Epithelial cell of esophagus (primary cell): ENCODE results near the gene PFDN2.
A peak's percentile ranks its signal among the peaks of the same experiment; 100 is the strongest.

Experiments
- DNase-seq: peaks from one replicate; pipeline ENCODE4 v3.0.0; 2010; ENCODE audit warnings: low read depth
- H3K4me3 ChIP-seq: 2 replicates; pipeline ENCODE4 v1.5.1; 2011; ENCODE audit warnings: mild to moderate bottlenecking, low read length, control low read depth
- CTCF ChIP-seq: IDR thresholded peaks from 2 replicates; pipeline ENCODE4 v1.5.1; 2011; ENCODE audit warnings: low read depth, mild to moderate bottlenecking, low read length, control low read depth, inconsistent platforms; ENCODE audit not compliant: insufficient read depth; ENCODE audit errors: missing control alignments

PFDN2 gene, protein sequence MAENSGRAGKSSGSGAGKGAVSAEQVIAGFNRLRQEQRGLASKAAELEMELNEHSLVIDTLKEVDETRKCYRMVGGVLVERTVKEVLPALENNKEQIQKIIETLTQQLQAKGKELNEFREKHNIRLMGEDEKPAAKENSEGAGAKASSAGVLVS

DNA sequence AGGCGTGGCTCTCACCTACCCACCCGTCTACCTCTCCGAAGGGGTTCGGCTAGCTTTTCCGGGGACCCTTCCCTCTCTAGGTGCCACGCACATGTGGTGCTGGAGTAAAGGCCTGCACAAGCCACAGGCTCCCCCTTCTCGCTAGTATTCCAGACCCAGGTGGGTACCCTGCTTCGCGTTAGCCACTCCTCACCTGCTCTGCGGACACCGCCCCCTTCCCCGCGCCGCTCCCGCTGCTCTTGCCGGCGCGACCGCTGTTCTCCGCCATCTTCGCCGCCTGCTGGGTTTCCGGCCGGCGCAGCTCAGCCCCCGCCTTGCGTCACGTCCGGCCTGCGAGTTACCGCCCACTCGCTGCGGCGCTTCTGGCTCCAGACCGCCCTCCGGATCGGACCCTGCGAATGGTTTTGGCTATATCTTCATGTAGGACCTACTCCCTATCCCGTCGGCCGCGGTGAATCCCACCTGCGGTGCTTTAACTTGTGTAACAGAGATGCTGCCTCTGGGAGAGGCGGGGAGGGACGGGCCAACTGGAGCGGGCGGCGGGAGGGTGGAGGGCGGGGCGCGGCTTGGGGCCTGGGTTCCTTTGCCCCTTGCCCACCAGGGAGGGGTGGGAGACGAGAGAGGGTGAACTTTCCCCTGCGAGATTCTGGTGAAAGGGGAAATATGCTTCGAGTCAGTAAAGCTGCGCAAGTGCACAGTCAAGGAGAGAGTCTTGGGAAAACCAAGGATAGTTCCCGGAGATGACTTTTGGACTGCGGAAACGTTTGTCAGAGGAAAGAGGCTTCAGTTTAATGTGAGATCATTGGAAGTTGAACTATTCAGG is at the start of gene PFDN2, which contains the start of gene NIT1:
TSS of gene PFDN2 (minus strand) at position 279 of the 823 bp plus-strand sequence. CDS start at position 268, 11 bp downstream.
TSS of gene NIT1 (plus strand) at position 347 of the 823 bp plus-strand sequence. CDS start at position 419, 72 bp downstream.
- no peak for TF ChIP-seq CTCF
- DNase-seq = peak; percentile 89
- H3K4me3 ChIP-seq = peak within 1 kb of the TSS; percentile 97

DNA sequence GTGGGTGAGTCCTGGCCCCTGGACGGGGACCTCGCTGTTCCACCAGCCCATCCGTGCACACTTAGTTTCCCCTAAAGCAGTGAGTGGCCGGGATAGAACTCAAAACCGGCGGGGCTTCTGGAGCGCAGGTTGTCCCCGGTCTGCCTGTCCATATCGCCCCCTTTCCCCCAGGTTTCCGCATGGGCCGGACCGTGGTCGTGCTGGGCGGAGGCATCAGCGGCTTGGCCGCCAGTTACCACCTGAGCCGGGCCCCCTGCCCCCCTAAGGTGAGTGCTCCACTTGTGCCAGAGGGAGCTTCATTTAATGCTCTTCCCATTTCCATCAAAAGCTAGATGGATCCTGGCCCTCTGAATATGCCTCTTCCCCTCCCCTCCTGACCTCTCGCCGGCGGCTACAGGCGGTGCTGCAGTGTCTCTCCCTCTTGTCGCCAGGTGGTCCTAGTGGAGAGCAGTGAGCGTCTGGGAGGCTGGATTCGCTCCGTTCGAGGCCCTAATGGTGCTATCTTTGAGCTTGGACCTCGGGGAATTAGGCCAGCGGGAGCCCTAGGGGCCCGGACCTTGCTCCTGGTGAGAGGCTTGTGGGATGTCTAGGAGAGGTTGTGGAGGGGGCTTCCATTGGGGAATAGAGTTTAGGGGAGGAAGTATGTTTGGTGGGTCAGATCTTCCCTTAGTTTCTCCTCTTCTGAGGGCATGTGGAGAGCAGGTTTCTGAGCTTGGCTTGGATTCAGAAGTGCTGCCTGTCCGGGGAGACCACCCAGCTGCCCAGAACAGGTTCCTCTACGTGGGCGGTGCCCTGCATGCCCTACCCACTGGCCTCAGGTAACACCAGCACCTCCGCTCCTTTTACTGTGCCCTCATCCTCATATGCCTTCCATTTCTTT is 49.1 kb upstream of the PFDN2 start:
- no peak for DNase-seq

DNA sequence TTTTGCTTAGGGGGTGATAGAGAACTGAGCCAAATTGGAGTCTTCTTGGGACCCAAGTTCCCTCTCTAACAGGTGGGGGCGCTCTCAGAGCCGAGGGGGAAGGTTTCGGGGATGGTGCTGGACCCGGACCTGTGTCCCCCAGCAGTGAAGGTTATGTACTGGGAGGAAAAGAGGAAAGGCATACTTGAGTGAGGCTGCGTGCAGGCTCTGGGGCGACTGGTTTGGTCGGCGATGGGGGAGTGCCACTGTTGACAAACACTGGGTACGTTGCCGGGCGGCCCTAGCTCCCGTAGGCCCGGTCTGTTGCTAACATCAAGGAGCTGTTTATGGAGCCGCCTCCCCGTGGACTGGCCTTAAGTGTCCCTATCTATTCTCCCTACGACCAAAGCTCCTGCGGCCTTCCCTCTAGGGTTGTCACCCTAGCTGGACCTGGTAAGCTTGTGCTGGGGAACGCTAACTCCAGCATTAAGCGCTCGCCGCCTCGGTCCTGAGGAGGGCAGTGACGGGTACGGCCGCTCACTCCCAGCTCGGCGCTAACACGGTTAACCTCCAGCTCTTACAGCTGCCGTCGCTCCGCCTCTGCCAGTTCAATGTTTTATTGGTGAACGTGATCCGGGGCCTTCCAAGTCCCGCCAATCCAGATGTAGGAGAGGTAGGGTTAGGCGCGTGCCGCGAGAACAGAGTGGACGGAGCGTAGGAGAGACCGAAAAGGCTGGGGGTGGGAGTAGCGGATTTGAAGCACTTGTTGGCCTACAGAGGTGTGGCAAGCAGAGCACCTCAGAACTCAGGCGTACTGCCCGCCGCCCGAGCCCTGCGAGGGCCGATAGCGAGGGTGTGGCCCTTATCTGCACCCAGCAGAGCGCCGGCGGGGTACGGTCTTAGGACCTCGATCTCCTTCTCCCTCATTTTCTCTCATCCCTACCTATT is 48.2 kb upstream of the PFDN2 start, which contains the start of gene PPOX:
TSS of gene PPOX (plus strand) at position 685 of the 927 bp plus-strand sequence. CDS start 422 bp downstream, outside the sequence.
- peak within 1 kb of the TSS; percentile 88 for H3K4me3 ChIP-seq
- peak; percentile 99 for DNase-seq
- peak; percentile 35 for TF ChIP-seq CTCF

More for the DNA sequence above, 49.1 kb upstream of the PFDN2 start:
- peak overlapping the region; percentile 88 for H3K4me3 ChIP-seq
- TF ChIP-seq CTCF = no peak

- no peak for DNase-seq
- TF ChIP-seq CTCF = no peak
- peak overlapping the region; percentile 88 for H3K4me3 ChIP-seq
Observed at GRCh38 chr1:161164901-161165610, 47.2 kb upstream of the PFDN2 start.

DNA sequence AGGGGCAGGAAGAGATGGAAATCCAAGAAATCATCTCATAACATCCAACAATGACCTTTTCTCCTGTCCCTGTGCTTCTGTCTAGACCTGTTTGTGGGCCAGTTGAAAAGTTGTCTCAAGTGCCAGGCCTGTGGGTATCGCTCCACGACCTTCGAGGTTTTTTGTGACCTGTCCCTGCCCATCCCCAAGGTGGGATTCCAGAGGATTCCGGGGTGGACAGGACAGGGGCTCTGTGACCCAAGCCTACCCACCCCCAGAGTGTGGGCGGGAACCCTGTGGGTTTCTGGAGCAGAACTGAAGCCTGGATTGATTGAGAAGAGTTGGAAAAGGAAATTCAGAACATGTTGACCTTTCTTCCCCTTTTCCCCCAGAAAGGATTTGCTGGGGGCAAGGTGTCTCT is 46.0 kb upstream of the PFDN2 start:
- no peak overlapping the region for H3K4me3 ChIP-seq
- DNase-seq = no peak
- TF ChIP-seq CTCF = no peak
